GM18951 (cell line): ENCODE data around the gene NUP93.
"Not testable (repeated sequence)": the region's sequence is repeated elsewhere in the genome, so short reads cannot be mapped to it uniquely, and the experiment has no call there.

Experiments used
- POLR2A ChIP-seq: IDR thresholded peaks from 4 replicates; pipeline ENCODE4 v1.6.1; 2011; ENCODE audit warnings: mild to moderate bottlenecking; ENCODE audit not compliant: insufficient read length, insufficient read depth; ENCODE audit errors: extremely low read depth
- in situ Hi-C: fragments of 300-500 bp; cut with MboI; formaldehyde crosslinking; loops from one replicate; pipeline ENCODE4 v1.12.0; 2022; ENCODE audit warnings: low sequenced_read_pairs, mixed read lengths, inconsistent platforms; ENCODE audit not compliant: unreplicated experiment

The NUP93 gene

GRCh38 chr16:56880176-56880575 lies 150.2 kb downstream of the NUP93 start:
- in situ Hi-C loops = no loop called here
- TF ChIP-seq POLR2A = no peak

GRCh38 chr16:56880685-56881084 lies 150.8 kb downstream of the NUP93 start:
- in situ Hi-C loops = no loop called here

GRCh38 chr16:56882077-56882800 lies 152.3 kb downstream of the NUP93 start:
- TF ChIP-seq POLR2A = no peak

More at GRCh38 chr16:56880685-56881084, 150.8 kb downstream of the NUP93 start:
- TF ChIP-seq POLR2A = no peak

GRCh38 chr16:56883586-56883985 lies 153.7 kb downstream of the NUP93 start:
- TF ChIP-seq POLR2A = no peak
- in situ Hi-C loops = no loop called here

More at GRCh38 chr16:56882077-56882800, 152.3 kb downstream of the NUP93 start:
- in situ Hi-C loops = no loop called here

GRCh38 chr16:56884026-56884582 lies 154.2 kb downstream of the NUP93 start:
- in situ Hi-C loops = no loop called here
- TF ChIP-seq POLR2A = no peak

GRCh38 chr16:56884929-56885328 lies 155.0 kb downstream of the NUP93 start:
- in situ Hi-C loops = not testable (repeated sequence)

GRCh38 chr16:56885446-56886162 lies 155.7 kb downstream of the NUP93 start:
- no peak for TF ChIP-seq POLR2A
- in situ Hi-C loops = no loop called here

GRCh38 chr16:56886296-56886695 lies 156.4 kb downstream of the NUP93 start:
- in situ Hi-C loops = no loop called here
- TF ChIP-seq POLR2A = no peak

- in situ Hi-C loops = no loop called here
- TF ChIP-seq POLR2A = no peak
These were observed 156.9 kb downstream of the NUP93 start for GRCh38 chr16:56886826-56887225.

GRCh38 chr16:56888806-56889205 lies 158.9 kb downstream of the NUP93 start:
- no peak for TF ChIP-seq POLR2A
- in situ Hi-C loops = no loop called here

- in situ Hi-C loops = no loop called here
These were observed 159.3 kb downstream of the NUP93 start for GRCh38 chr16:56889206-56889605.

GRCh38 chr16:56891685-56892084 lies 161.8 kb downstream of the NUP93 start:
- no peak for TF ChIP-seq POLR2A
- in situ Hi-C loops = no loop called here

More at GRCh38 chr16:56889206-56889605, 159.3 kb downstream of the NUP93 start:
- TF ChIP-seq POLR2A = no peak

- in situ Hi-C loops = no loop called here
- no peak for TF ChIP-seq POLR2A
These were observed 162.8 kb downstream of the NUP93 start for GRCh38 chr16:56892705-56893104.
